GM21737 (cell line): ENCODE results near the gene YBX2.
"Not testable (repeated sequence)": the region's sequence is repeated elsewhere in the genome, so short reads cannot be mapped to it uniquely, and the experiment has no call there.

ENCODE experiments used
- ATAC-seq: cut with Tn5 transposase; IDR thresholded peaks from one replicate; pipeline ENCODE4 v1.9.1; 2021; ENCODE audit warnings: mild to moderate bottlenecking, moderate library complexity; ENCODE audit not compliant: unreplicated experiment

The YBX2 gene

GRCh38 chr17:7294614-7295153, at the start of gene YBX2:
Gene YBX2, minus strand, starts transcription at chr17:7294639. Its CDS starts 139 bp downstream, at chr17:7294500.
- ATAC-seq, result no peak

DNA sequence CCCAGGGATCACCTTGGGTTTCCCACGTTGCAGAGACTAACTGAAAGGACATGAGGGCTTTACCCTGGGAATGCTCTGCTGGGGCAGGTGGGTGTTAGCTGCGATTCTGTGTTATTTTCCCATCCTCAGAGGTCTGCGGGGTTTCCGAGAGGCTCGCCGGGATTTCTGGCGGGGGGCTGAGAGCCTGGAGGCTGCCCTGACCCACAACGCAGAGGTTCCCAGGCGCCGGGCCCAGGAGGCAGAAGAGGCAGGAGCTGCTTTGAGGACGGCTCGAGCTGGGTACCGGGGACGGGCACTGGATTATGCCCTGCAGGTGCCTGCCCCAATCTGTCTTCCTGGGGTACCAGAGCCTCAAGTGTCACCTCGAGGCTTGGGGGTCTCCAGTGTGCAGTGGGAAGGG, 48.8 kb upstream of the YBX2 start:
- no peak for ATAC-seq

- no peak for ATAC-seq
Observed at GRCh38 chr17:7341842-7342241, 47.4 kb upstream of the YBX2 start.

DNA sequence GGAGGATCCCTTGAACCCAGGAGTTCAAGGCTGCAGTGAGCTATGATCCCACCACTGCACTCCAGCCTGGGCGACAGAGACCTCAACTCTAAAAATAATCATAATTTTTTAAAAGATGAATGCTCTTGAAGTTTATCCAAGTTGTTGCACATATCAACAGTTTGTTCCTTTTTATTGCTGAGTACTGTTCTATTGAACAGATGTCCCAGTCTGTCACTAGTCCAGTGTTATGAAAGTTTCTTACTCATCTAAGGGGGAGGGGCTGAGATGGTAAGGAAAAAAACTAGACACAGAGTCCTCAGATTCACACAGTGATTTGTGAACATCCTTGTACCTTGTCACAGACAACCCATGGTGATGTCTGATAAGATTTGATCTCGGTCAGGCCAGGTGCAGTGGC, 45.7 kb upstream of the YBX2 start:
- no peak for ATAC-seq

- not testable (repeated sequence) for ATAC-seq
Observed at GRCh38 chr17:7337600-7337999, 43.2 kb upstream of the YBX2 start.

DNA sequence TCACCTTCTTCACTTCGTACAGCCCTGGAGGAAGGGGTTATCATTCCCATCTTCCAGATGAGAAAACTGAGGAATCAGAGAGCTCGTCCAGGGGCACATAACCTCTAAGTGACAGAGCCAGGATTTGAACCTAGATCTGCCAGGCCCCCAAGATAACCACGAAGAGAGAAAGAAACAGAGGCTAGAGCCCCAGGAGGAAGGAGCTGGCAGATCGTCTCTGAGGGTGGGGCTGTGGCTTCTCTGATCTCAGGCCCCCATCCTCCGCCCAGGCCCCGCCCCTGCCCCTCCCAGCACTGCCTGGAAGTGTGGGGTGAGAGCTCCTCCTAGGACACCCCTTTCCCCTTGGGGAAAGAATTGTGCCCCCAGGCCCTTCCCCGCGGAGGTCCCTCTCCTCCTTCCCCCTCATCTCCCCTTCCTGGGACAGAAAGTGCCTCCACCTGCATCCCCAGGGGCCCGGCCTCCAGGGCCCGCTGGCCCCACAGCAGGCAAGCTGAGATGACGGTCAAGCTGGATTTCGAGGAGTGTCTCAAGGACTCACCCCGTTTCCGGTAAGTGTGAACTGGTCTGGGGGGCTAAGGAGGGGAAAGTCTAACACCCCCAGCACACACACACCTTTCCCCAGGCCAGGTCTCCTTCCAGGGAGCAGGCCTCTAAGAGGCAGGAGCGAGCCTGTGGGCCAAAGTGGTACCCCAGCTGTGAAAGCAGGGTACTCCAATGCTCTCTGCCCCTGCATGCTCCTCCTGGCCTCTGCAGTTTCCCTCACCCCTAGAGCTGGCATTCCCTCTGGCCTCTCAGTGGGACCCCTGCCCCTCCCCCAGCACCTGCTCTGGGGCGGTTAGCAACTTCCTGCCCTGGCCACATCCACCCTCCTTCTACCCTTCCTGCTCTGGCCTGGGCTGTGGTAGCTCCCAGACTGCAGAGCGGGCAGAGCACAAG, 42.1 kb upstream of the YBX2 start, which contains the start of gene ACAP1:
Gene ACAP1, plus strand, starts transcription at position 290 of the 936 bp plus-strand sequence. Its CDS starts 206 bp downstream, at position 496.
- ATAC-seq, result peak; percentile 69

DNA sequence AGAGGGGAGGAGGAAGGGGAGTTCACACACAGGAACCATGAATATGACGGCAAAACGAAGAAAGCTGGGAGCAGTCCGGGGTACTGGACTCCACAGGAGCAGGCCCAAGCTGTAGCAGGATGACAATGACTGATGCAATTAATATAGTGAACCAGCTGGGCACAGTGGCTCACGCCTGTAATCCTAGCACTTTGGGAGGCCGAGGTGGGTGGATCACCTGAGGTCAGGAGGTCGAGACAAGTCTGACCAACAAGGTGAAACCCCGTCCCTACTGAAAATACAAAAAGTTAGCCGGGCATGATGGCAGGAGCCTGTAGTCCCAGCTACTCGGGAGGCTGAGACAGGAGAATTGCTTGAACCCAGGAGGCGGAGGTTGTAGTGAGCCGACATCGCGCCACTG, 41.3 kb upstream of the YBX2 start:
- not testable (repeated sequence) for ATAC-seq

GRCh38 chr17:7334938-7335538, 40.6 kb upstream of the YBX2 start:
- no peak for ATAC-seq

DNA sequence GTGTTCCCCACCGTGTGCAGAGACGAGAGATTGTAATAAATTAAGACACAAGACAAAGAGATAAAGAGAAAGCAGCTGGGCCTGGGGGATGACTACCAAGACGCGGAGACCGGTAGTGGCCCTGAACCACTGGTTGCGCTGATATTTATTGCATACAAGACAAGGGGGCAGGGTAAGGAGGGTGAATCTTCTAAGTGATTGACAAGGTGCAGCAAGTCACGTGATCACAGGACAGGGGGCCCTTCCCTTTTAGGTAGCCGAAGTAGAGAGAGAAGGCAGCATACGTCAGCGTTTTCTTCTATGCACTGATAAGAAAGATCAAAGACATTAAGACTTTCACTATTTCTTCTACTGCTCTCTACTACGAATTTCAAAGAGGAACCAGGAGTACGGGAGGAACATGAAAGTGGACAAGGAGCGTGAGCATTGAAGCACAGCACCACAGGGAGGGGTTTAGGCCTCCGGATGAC, 38.2 kb upstream of the YBX2 start:
- ATAC-seq, result not testable (repeated sequence)

- ATAC-seq, result no peak
Observed at GRCh38 chr17:7332111-7332510, 37.7 kb upstream of the YBX2 start.

DNA sequence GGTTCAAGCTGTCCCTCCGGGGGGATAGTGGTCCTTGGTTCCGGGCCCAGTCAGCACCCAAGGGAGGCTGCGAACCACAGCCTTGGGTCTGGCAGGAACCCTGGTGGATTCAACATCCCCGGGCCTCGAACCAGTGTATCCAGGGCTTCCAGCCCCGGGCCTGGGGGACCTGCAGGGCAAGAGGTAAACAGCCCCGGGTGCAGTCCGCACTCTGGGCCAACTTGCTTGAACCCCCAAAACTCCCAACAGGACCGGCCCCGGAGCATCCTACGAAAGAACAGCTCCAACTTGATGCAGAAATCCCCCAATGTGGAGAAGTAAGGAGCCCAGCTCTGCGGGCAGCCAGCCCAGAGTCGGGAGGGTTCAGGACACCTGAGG, 36.2 kb upstream of the YBX2 start:
- ATAC-seq, result no peak

DNA sequence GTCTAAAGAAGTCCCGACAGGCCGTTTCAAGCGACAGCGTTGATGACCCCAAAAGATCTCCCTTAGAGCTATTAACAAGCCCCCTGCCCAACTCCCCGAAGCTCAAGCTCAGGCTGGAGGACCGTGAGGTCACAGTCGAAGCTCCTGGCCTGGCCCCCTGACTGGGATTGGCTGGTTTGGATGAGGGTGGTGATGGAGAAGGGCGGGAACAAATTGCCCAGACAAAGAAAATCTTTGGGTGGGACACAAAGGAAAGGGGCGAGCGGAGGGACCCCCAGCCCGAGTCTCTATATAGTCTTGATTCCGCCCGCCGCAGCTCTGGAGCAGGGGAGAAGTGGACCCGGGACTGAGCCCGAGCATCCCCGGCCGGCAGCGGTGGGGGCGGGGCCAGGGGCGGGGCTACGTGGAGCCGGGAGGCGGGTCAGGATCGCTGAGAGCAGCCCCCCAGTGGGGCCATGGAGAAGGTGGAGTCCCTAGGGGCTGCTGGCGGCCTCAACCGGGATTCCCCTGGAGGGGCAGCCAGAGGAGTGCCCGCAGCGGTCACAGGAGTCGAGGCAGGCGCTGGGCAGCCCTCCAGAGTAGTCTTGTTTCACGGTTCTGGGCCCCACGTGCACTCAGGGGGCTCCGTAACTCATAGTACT, 35.7 kb upstream of the YBX2 start:
- peak; percentile 31 for ATAC-seq

GRCh38 chr17:7329374-7329996, 35.0 kb upstream of the YBX2 start:
- ATAC-seq, result peak; percentile 55

DNA sequence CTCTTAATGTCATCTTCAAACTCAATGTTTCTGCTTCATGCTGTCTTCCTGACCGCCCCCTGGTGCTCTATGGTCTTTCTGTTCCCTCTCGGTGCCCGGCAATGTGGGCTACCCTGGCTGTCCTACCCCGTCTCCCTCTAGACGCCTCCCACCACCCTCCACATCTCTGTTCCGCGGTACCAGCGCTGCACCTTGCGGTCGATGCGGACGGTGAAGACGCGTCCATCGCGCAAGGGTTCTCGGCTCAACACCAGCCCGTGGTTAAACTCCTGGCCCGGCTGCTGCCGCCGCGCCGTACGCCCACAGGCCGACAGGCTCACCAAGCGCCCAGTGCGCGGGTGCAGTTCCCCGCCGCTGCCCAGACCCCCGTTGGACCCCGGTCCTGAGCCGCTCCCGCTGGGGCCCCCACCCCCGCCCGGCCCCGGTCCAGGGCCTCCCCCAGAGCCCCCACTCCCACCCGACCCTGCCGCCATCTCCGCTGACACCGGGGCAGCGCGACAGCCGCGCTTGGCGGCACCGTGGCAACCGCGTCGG, 34.5 kb upstream of the YBX2 start, which contains the start of gene NEURL4:
Gene NEURL4, minus strand, starts transcription at position 496 of the 534 bp plus-strand sequence. Its CDS starts 23 bp downstream, at position 473.
- peak; percentile 5 for ATAC-seq

DNA sequence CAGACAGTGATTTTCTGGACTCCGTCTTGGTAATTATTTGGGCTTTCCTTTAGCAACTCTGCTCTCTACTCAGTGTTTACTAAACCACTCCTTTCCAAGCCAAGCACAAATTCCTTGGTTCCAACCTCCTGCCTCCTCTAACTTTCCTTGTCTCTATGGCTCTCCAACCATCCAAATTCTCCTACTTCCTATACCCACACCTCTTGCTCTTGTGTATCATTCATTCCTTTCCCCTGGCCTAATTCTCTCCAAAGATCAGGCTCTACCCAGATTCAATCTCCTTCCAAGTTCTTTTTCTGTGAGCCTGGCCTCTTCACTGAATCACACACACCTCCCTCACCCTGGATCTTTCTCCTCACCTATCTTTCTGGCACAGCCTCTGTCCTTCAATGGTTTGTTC, 33.6 kb upstream of the YBX2 start:
- no peak for ATAC-seq

GRCh38 chr17:7327501-7327900, 33.1 kb upstream of the YBX2 start:
- no peak for ATAC-seq

- ATAC-seq, result no peak
Observed at GRCh38 chr17:7327056-7327455, 32.6 kb upstream of the YBX2 start.

DNA sequence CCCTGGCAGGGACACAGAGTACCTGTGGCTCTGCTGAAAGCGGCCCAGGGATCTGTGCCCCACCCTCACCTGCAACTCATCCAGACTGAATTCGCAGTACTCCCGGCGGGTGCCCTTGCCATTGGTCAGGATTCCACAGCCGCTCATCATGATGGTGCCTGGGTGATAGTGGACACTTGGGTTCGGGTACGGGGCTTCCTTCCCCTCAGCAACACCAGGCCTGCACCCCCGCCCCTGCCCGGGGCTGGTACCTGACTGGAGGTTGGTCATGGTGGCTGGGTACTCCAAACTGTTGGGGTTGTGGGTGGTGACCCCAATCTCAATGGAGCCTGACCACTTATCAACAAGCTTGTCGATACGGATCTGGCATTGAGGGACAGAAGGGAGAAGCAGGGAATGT, 31.7 kb upstream of the YBX2 start:
- no peak for ATAC-seq

DNA sequence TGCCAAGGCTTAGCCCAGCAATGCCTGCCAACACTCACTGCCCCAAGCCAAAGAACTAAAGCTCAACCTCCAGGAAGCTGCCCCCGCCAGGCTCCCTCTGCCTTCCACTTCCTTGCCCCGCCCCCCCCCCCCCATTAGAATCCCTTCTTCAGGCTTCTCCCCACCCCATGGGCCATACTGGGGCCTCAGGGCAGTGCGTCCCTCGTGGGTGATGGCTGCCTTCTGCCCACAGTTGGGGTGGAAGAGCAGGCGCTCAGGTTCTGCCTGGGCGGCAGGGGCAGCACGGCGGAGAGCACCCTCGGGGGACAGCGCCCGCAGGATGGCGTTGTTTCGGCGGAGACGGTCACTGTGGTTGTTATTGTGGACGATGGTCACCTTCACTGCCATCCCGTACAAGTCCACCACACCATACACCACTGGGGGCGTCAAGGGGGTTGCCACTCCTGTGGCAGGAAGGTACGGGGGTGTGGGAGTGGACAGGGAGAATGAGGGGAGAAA, 30.6 kb upstream of the YBX2 start:
- no peak for ATAC-seq

DNA sequence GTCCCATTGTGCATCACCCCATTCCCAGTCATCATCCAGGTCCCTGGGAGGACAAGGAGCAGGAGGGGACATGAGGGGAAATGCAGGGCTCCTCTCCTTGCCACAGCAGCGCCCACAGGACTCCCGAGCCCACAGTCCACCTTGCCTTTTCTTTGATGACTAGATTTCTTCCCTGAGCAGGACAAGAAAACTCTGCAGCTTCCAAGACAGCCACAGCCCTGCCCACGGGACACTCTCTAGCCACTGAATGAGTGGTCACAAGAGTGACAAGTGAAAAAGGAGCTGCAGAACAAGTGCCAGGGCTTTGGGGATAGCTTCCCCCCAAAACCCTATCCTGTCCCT, 30.0 kb upstream of the YBX2 start:
- no peak for ATAC-seq
